PC-9 (cell line): ENCODE results near the gene MLH1. TPM values are rescaled to one million over a fixed set of nuclear protein-coding genes. Genes with fewer than 3 reads are reported as not detected.
A peak's percentile ranks its signal among the peaks of the same experiment; 100 is the strongest.

Experiments used
- Bru-seq: library from RNA; stranded (reverse); fragments of 400-500 nt; gene quantifications from one replicate; lab custom pipeline; 2021; lab: Mats Ljungman, UMichigan
- BruChase-seq, 2 experiments: library from RNA; stranded (reverse); fragments of 400-500 nt; gene quantifications; one replicate each; lab custom pipeline; 2021; lab: Mats Ljungman, UMichigan
- BruUV-seq: library from RNA; stranded (reverse); fragments of 400-500 nt; replicated peaks from 2 replicates; lab custom pipeline; 2021; lab: Mats Ljungman, UMichigan
- CTCF ChIA-PET: fragments of 300-600 bp; sonication (Branson Sonifier 250); formaldehyde crosslinking; loops from one replicate; lab custom pipeline; 2022; ENCODE audit warnings: antibody characterized with exemption; lab: Charles Lee
- POLR2A ChIA-PET: fragments of 300-600 bp; sonication (Branson Sonifier 250); formaldehyde crosslinking; loops from one replicate; lab custom pipeline; 2022; ENCODE audit warnings: antibody characterized with exemption; ENCODE audit not compliant: unreplicated experiment; lab: Charles Lee
- DNase-seq, 2 experiments: peaks; one replicate each; pipeline versions ENCODE4 v3.0.0 to v3.0.0-alpha.2; 2015 to 2022; ENCODE audit warnings: mixed read lengths in 1 of 2
- H2AFZ ChIP-seq: fragments of 200-600 bp; sonication (generic); 2 replicates; pipeline ENCODE4 v1.8.1; 2017; ENCODE audit warnings: antibody characterized with exemption
- H3F3A ChIP-seq: fragments of 200-600 bp; sonication (generic); 2 replicates; pipeline ENCODE4 v1.8.1; 2017; ENCODE audit warnings: antibody characterized with exemption, mild to moderate bottlenecking, low read depth; ENCODE audit not compliant: insufficient read depth
- H3K27ac ChIP-seq: fragments of 200-600 bp; sonication (generic); 2 replicates; pipeline ENCODE4 v1.6.1; 2016; ENCODE audit warnings: mixed run types
- H3K27me3 ChIP-seq: fragments of 200-600 bp; sonication (generic); 2 replicates; pipeline ENCODE4 v1.6.1; 2016; ENCODE audit warnings: low read depth, mixed run types; ENCODE audit not compliant: insufficient read depth
- H3K36me3 ChIP-seq: fragments of 200-600 bp; sonication (generic); 2 replicates; pipeline ENCODE4 v1.6.1; 2016; ENCODE audit warnings: low read depth, mixed run types
- H3K4me1 ChIP-seq: fragments of 200-600 bp; sonication (generic); replicated peaks from 2 replicates; pipeline ENCODE4 v1.6.1; 2016; ENCODE audit warnings: mixed run types; ENCODE audit not compliant: insufficient read depth
- H3K4me2 ChIP-seq: fragments of 200-600 bp; sonication (generic); 2 replicates; pipeline ENCODE4 v1.6.1; 2017; ENCODE audit warnings: mixed run types
- H3K4me3 ChIP-seq: fragments of 200-600 bp; sonication (generic); 2 replicates; pipeline ENCODE4 v1.6.1; 2016; ENCODE audit warnings: mixed run types
- H3K79me2 ChIP-seq: fragments of 200-600 bp; sonication (generic); 2 replicates; pipeline ENCODE4 v1.6.1; 2017; ENCODE audit warnings: low read depth, mixed run types
- H3K9me2 ChIP-seq: fragments of 200-600 bp; sonication (generic); 2 replicates; pipeline ENCODE4 v1.8.1; 2017; ENCODE audit warnings: mild to moderate bottlenecking; ENCODE audit not compliant: insufficient read depth
- H3K9me3 ChIP-seq: fragments of 200-600 bp; sonication (generic); 2 replicates; pipeline ENCODE4 v1.8.1; 2016; ENCODE audit warnings: low read depth; ENCODE audit not compliant: insufficient read depth
- H4K20me1 ChIP-seq: fragments of 200-600 bp; sonication (generic); 2 replicates; pipeline ENCODE4 v1.8.1; 2017; ENCODE audit not compliant: insufficient read depth
- EZH2 ChIP-seq: fragments of 200-600 bp; sonication (generic); IDR thresholded peaks from 2 replicates; pipeline ENCODE4 v1.8.0; 2017; ENCODE audit warnings: antibody characterized with exemption, low read depth
- intact Hi-C: fragments of 100-400 bp; cut with micrococcal nuclease; formaldehyde crosslinking; loops from one replicate; pipeline ENCODE4 v1.10.0; 2022; ENCODE audit not compliant: unreplicated experiment
- long read RNA-seq: library from polyadenylated mRNA; stranded (forward); transcript quantifications from one replicate; pipeline ENCODE4 v2.0.0, GENCODE V29; 2022
- total RNA-seq: library from RNA; stranded (reverse); gene quantifications from 2 replicates; pipeline ENCODE4 v1.2.3, GENCODE V29; 2021
- TF ChIP-seq, protein P1 (sequence below): fragments of 200-600 bp; sonication (generic); conservative IDR thresholded peaks from 2 replicates; pipeline ENCODE4 v1.6.1; 2017; ENCODE audit warnings: mixed run types, antibody characterized with exemption, mild to moderate bottlenecking, moderate library complexity

Gene MLH1
- total RNA-seq (30.9 and 35.2 TPM in 2 replicates), Bru-seq, nascent RNA (percentile 80 among the genes with signal in this experiment), BruChase-seq, experiment 1, labeled RNA remaining after a 2-hour chase (percentile 66 among the genes with signal in this experiment), BruChase-seq, experiment 2, labeled RNA remaining after a 6-hour chase (percentile 64 among the genes with signal in this experiment)
- long read RNA-seq, transcript MLH1-201 (19 exons, 2,752 nt), result major isoform, 71 of 101 reads
- long read RNA-seq, partial matches to known transcripts, result 7 of 101 reads
- long read RNA-seq, other reads (novel, unspliced or antisense), result 20 of 101 reads

GRCh38 chr3:36993326-36994283 is at the start of gene MLH1:
Gene MLH1, plus strand, starts transcription at chr3:36993518. Its CDS starts 30 bp downstream, at chr3:36993548.
- Histone ChIP-seq H3K79me2 (peaks cover 48% of the 10 kb centered on the region), H3K27me3 (no peaks in the 10 kb centered on the region), H2AFZ (peak within 1 kb of the TSS; percentile 82), H3K9me3 (no peaks in the 10 kb centered on the region), H3K4me2 (peak within 1 kb of the TSS; percentile 94), H3F3A (no peaks in the 10 kb centered on the region; the same call in 1 of the 2 replicates), H3K36me3 (0 out of 2 replicates have a peak, but pooled peaks cover 27% of the 10 kb centered on the region), H3K4me3 (peak within 1 kb of the TSS; percentile 83), H3K4me1 (peaks cover 28% of the 10 kb centered on the region), H4K20me1 (no peaks in the 10 kb centered on the region; the same call in none of the 2 replicates), H3K27ac (peak within 1 kb of the TSS; percentile 79), H3K9me2 (no peaks in the 10 kb centered on the region)
- peak in 1 of 2 experiments; percentile 99 for DNase-seq
- TF ChIP-seq, protein P1, sequence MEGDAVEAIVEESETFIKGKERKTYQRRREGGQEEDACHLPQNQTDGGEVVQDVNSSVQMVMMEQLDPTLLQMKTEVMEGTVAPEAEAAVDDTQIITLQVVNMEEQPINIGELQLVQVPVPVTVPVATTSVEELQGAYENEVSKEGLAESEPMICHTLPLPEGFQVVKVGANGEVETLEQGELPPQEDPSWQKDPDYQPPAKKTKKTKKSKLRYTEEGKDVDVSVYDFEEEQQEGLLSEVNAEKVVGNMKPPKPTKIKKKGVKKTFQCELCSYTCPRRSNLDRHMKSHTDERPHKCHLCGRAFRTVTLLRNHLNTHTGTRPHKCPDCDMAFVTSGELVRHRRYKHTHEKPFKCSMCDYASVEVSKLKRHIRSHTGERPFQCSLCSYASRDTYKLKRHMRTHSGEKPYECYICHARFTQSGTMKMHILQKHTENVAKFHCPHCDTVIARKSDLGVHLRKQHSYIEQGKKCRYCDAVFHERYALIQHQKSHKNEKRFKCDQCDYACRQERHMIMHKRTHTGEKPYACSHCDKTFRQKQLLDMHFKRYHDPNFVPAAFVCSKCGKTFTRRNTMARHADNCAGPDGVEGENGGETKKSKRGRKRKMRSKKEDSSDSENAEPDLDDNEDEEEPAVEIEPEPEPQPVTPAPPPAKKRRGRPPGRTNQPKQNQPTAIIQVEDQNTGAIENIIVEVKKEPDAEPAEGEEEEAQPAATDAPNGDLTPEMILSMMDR, result no peak
- TF ChIP-seq EZH2, result no peak
- ChIA-PET CTCF (no interaction called here), POLR2A (interaction anchor here (0.5 to 0.6 kb wide), 3 partner anchors 184 to 1045 kb away, joined by 3 to 5 read pairs (median 4); partner anchors contain the start of gene DLEC1)
- intact Hi-C loops, result loop anchor here (1.0 to 5.0 kb wide), 3 partner anchors 190 to 1144 kb away; partner anchors contain the start of genes ACAA1 and MYD88
- TSS peak; percentile 70 for BruUV-seq

- POLR2A ChIA-PET, result no interaction called here
- CTCF ChIA-PET, result no interaction called here
Observed at GRCh38 chr3:36943601-36944000, 49.7 kb upstream of the MLH1 start.

More at GRCh38 chr3:36943601-36944000, 49.7 kb upstream of the MLH1 start:
- Histone ChIP-seq H3K79me2 (no peaks in the 10 kb centered on the region), H3K4me1 (no peaks in the 10 kb centered on the region), H3K36me3 (no peaks in the 10 kb centered on the region), H3K27ac (no peak overlapping the region), H3F3A (no peaks in the 10 kb centered on the region), H3K4me3 (no peak overlapping the region), H3K4me2 (peak overlapping the region; percentile 58; the same call in 1 of the 2 replicates), H3K9me2 (no peaks in the 10 kb centered on the region), H3K27me3 (peaks cover 20% of the 10 kb centered on the region), H3K9me3 (no peaks in the 10 kb centered on the region), H4K20me1 (no peaks in the 10 kb centered on the region), H2AFZ (no peak overlapping the region)
- intact Hi-C loops, result no loop called here
- no peak for DNase-seq
- TF ChIP-seq, protein P1, result no peak
- no peak for TF ChIP-seq EZH2
- no TSS peak for BruUV-seq
